HG02870 (cell line): ENCODE results near the gene DUOX1.

ENCODE experiments used
- ATAC-seq: cut with Tn5 transposase; IDR thresholded peaks from one replicate; pipeline ENCODE4 v1.9.1; 2021; ENCODE audit warnings: mild to moderate bottlenecking, moderate library complexity; ENCODE audit not compliant: unreplicated experiment

DUOX1 gene

GRCh38 chr15:45166834-45167630 is 37.2 kb downstream of the DUOX1 start:
- ATAC-seq: peak; percentile 91

GRCh38 chr15:45167631-45168205 is 37.9 kb downstream of the DUOX1 start:
- ATAC-seq: no peak

- no peak for ATAC-seq
These were observed 38.5 kb downstream of the DUOX1 start for GRCh38 chr15:45168286-45168685.

- no peak for ATAC-seq
These were observed 39.2 kb downstream of the DUOX1 start for GRCh38 chr15:45168751-45169551.

- no peak for ATAC-seq
These were observed 40.0 kb downstream of the DUOX1 start for GRCh38 chr15:45169608-45170480.

- no peak for ATAC-seq
These were observed 42.1 kb downstream of the DUOX1 start for GRCh38 chr15:45171912-45172311.

- ATAC-seq: no peak
These were observed 44.3 kb downstream of the DUOX1 start for GRCh38 chr15:45174069-45174468.

GRCh38 chr15:45174577-45174976 is 44.8 kb downstream of the DUOX1 start:
- no peak for ATAC-seq

GRCh38 chr15:45177285-45177684 is 47.5 kb downstream of the DUOX1 start:
- ATAC-seq: no peak

GRCh38 chr15:45179221-45179985 is 49.6 kb downstream of the DUOX1 start:
- no peak for ATAC-seq

GRCh38 chr15:45180201-45180600 is 50.4 kb downstream of the DUOX1 start:
- no peak for ATAC-seq

GRCh38 chr15:45180648-45181436 is 51.0 kb downstream of the DUOX1 start:
- ATAC-seq: no peak

GRCh38 chr15:45181491-45182285 is 51.9 kb downstream of the DUOX1 start:
- ATAC-seq: no peak

- no peak for ATAC-seq
These were observed 53.2 kb downstream of the DUOX1 start for GRCh38 chr15:45182996-45183395.

- no peak for ATAC-seq
These were observed 53.7 kb downstream of the DUOX1 start for GRCh38 chr15:45183511-45183910.

- no peak for ATAC-seq
These were observed 54.8 kb downstream of the DUOX1 start for GRCh38 chr15:45184562-45185041.

GRCh38 chr15:45185069-45185779 is 55.4 kb downstream of the DUOX1 start:
- no peak for ATAC-seq
